ENCODE measurements around the gene ZFYVE9. TPM values are rescaled to one million over a fixed set of nuclear protein-coding genes. Genes with fewer than 3 reads are reported as not detected.

Gene ZFYVE9
- total RNA-seq, 1 donor from 2014 or later, result 16.5 TPM

DNA sequence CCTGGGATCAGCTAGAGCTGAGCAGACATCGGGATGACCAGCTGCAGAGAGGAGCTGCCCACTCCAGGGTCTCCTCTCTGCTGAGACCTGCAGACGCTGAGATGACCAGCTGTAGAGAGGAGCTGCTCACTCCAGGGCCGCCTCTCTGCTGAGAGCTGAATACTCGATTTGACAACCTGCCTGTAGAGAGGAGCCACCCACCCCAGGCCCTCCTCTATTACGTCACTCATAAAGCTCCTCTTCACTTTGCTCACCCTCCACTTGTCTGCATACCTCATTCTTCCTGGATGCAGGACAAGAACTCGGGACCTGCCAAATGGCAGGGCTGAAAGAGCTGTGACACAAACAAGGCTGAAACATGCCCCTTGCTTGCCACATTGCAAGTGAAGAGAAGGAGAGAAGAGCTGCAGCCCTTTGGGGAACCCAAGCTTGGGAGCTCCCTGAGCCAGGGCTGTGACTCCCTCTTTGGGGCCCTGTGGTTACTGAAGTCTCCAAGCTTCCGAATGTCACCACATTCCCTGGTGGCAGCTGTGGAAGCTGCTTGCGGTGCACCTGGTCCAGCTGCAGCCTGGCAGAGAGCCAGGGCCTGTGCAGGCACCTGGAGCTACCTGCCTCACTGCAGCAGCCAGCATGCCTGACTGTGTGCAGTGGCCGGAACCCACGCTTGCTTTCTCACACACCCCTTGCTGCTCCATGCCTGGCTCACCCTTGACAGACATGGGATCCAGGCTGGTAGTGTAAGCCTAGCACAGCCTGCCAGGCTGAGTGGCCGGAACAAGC lies 164.5 kb downstream of the ZFYVE9 start:
- no peak overlapping the region for H2AFZ ChIP-seq (ENCODE audit: low read depth, low read length)
- Mint-ChIP-seq H3K27ac (ENCODE audit: unreplicated experiment) (no peak overlapping the region), H3K27me3 (ENCODE audit: low read depth, unreplicated experiment) (no peaks in the 10 kb centered on the region)

DNA sequence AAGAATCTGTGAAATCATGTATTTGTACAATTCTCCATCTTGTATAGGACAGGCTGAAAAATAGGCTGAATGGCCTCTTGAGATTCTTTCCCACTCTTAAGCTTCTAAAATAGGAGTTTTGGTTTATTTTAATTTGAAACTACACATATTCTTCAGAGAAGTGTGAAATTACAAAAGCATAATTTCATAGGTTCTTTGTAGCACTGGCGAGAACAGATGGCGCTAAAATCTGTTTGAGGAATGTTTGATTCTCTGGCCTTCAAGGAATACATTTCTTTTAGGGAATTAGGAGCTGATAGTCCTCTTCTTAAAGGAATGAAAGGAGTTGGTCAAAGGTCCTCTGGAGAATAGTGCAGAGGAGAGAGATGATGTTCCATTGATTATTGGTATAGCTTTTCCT lies 179.2 kb downstream of the ZFYVE9 start:
- no peak overlapping the region for H3K9ac ChIP-seq (ENCODE audit: low read length)
- FAIRE-seq (no peak), DNase-seq (ENCODE audit: low read depth) (no peak)
- no peak overlapping the region for H2AFZ ChIP-seq (ENCODE audit: low read depth, low read length)
- H3K4me1 ChIP-seq (ENCODE audit: insufficient read depth, low read length), result no peaks in the 10 kb centered on the region
- no peaks in the 10 kb centered on the region for H3K79me2 ChIP-seq (ENCODE audit: insufficient read depth, low read length)
- H3K9me3 ChIP-seq (ENCODE audit: insufficient read depth, low read depth, low read length), result no peaks in the 10 kb centered on the region
- no peak for TF ChIP-seq EZH2 (IDR thresholded peaks at IDR 0.05; ENCODE audit: insufficient read depth, low read length)
- TF ChIP-seq, protein P1, sequence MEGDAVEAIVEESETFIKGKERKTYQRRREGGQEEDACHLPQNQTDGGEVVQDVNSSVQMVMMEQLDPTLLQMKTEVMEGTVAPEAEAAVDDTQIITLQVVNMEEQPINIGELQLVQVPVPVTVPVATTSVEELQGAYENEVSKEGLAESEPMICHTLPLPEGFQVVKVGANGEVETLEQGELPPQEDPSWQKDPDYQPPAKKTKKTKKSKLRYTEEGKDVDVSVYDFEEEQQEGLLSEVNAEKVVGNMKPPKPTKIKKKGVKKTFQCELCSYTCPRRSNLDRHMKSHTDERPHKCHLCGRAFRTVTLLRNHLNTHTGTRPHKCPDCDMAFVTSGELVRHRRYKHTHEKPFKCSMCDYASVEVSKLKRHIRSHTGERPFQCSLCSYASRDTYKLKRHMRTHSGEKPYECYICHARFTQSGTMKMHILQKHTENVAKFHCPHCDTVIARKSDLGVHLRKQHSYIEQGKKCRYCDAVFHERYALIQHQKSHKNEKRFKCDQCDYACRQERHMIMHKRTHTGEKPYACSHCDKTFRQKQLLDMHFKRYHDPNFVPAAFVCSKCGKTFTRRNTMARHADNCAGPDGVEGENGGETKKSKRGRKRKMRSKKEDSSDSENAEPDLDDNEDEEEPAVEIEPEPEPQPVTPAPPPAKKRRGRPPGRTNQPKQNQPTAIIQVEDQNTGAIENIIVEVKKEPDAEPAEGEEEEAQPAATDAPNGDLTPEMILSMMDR (IDR thresholded peaks at IDR 0.05; ENCODE audit: insufficient read depth, low read depth, low read length), result no peak
- H3K9me3 Mint-ChIP-seq (ENCODE audit: unreplicated experiment), result no peaks in the 10 kb centered on the region
- H3K36me3 Mint-ChIP-seq (ENCODE audit: low read depth, unreplicated experiment), result peaks cover 3% of the 10 kb centered on the region
- H3K4me2 ChIP-seq (ENCODE audit: low read length), result no peak overlapping the region
- H3K36me3 ChIP-seq (ENCODE audit: insufficient read depth, low read length), result no peaks in the 10 kb centered on the region
- no peak overlapping the region for H3K27ac ChIP-seq (ENCODE audit: low read depth, low read length)
- H3K27me3 Mint-ChIP-seq (ENCODE audit: low read depth, unreplicated experiment), result no peaks in the 10 kb centered on the region
- H3K4me3 ChIP-seq (ENCODE audit: insufficient read depth, low read depth, low read length), result no peak overlapping the region
- no peak overlapping the region for H3K4me3 Mint-ChIP-seq (ENCODE audit: unreplicated experiment)
- H3K27ac Mint-ChIP-seq (ENCODE audit: unreplicated experiment), result no peak overlapping the region
- H3K27me3 ChIP-seq (ENCODE audit: insufficient read depth, low read length), result no peaks in the 10 kb centered on the region
- H4K20me1 ChIP-seq (ENCODE audit: insufficient read depth, low read length), result no peaks in the 10 kb centered on the region
- no peaks in the 10 kb centered on the region for H3K4me1 Mint-ChIP-seq (ENCODE audit: low read depth, unreplicated experiment)

More for the DNA sequence above, 164.5 kb downstream of the ZFYVE9 start:
- no peaks in the 10 kb centered on the region for H4K20me1 ChIP-seq (ENCODE audit: insufficient read depth, low read length)
- no peaks in the 10 kb centered on the region for H3K27me3 ChIP-seq (ENCODE audit: insufficient read depth, low read length)
- no peaks in the 10 kb centered on the region for H3K36me3 ChIP-seq (ENCODE audit: insufficient read depth, low read length)
- H3K36me3 Mint-ChIP-seq (ENCODE audit: low read depth, unreplicated experiment), result peaks cover 2% of the 10 kb centered on the region
- H3K4me3 Mint-ChIP-seq (ENCODE audit: unreplicated experiment), result no peak overlapping the region
- no peak for FAIRE-seq
- no peak for TF ChIP-seq EZH2 (IDR thresholded peaks at IDR 0.05; ENCODE audit: insufficient read depth, low read length)
- TF ChIP-seq, protein P1 (IDR thresholded peaks at IDR 0.05; ENCODE audit: insufficient read depth, low read depth, low read length), result no peak
- H3K4me2 ChIP-seq (ENCODE audit: low read length), result no peak overlapping the region
- no peak overlapping the region for H3K27ac ChIP-seq (ENCODE audit: low read depth, low read length)
- no peaks in the 10 kb centered on the region for H3K9me3 Mint-ChIP-seq (ENCODE audit: unreplicated experiment)
- H3K4me1 Mint-ChIP-seq (ENCODE audit: low read depth, unreplicated experiment), result no peaks in the 10 kb centered on the region
- no peaks in the 10 kb centered on the region for H3K9me3 ChIP-seq (ENCODE audit: insufficient read depth, low read depth, low read length)
- no peaks in the 10 kb centered on the region for H3K79me2 ChIP-seq (ENCODE audit: insufficient read depth, low read length)
- no peak overlapping the region for H3K4me3 ChIP-seq (ENCODE audit: insufficient read depth, low read depth, low read length)
- no peak overlapping the region for H3K9ac ChIP-seq (ENCODE audit: low read length)
- no peak for DNase-seq (ENCODE audit: low read depth)
- no peaks in the 10 kb centered on the region for H3K4me1 ChIP-seq (ENCODE audit: insufficient read depth, low read length)

DNA sequence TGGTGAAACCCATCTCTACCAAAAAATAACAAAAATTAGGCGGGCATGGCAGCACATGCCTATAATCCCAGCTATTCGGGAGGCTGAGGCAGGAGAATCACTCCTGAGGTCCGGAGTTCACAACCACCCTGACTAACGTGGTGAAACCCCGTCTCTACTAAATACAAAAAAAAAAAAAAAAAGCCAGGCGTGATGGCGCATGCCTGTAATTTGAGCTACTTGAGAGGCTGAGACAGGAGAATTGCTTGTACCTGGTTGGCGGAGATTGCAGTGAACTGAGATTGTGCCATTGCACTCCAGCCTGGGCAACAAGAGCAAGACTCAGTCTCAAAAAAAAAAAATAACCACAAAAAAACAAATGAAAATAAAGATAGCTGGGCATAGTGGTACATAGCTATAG lies 181.8 kb downstream of the ZFYVE9 start:
- DNase-seq (ENCODE audit: low read depth), result no peak
- H3K36me3 ChIP-seq (ENCODE audit: insufficient read depth, low read length), result no peaks in the 10 kb centered on the region
- Mint-ChIP-seq H3K27ac (ENCODE audit: unreplicated experiment) (no peak overlapping the region), H3K4me1 (ENCODE audit: low read depth, unreplicated experiment) (peaks cover 4% of the 10 kb centered on the region), H3K27me3 (ENCODE audit: low read depth, unreplicated experiment) (no peaks in the 10 kb centered on the region), H3K9me3 (ENCODE audit: unreplicated experiment) (no peaks in the 10 kb centered on the region), H3K36me3 (ENCODE audit: low read depth, unreplicated experiment) (peaks cover 3% of the 10 kb centered on the region), H3K4me3 (ENCODE audit: unreplicated experiment) (no peak overlapping the region)
- FAIRE-seq, result no peak
- H3K79me2 ChIP-seq (ENCODE audit: insufficient read depth, low read length), result no peaks in the 10 kb centered on the region
- no peaks in the 10 kb centered on the region for H3K4me1 ChIP-seq (ENCODE audit: insufficient read depth, low read length)
- H3K27ac ChIP-seq (ENCODE audit: low read depth, low read length), result no peak overlapping the region
- H3K9ac ChIP-seq (ENCODE audit: low read length), result no peak overlapping the region
- no peak overlapping the region for H3K4me2 ChIP-seq (ENCODE audit: low read length)
- H3K9me3 ChIP-seq (ENCODE audit: insufficient read depth, low read depth, low read length), result no peaks in the 10 kb centered on the region
- no peaks in the 10 kb centered on the region for H4K20me1 ChIP-seq (ENCODE audit: insufficient read depth, low read length)
- no peak overlapping the region for H3K4me3 ChIP-seq (ENCODE audit: insufficient read depth, low read depth, low read length)
- H2AFZ ChIP-seq (ENCODE audit: low read depth, low read length), result no peak overlapping the region
- TF ChIP-seq, protein P1 (IDR thresholded peaks at IDR 0.05; ENCODE audit: insufficient read depth, low read depth, low read length), result no peak
- no peak for TF ChIP-seq EZH2 (IDR thresholded peaks at IDR 0.05; ENCODE audit: insufficient read depth, low read length)
- H3K27me3 ChIP-seq (ENCODE audit: insufficient read depth, low read length), result no peaks in the 10 kb centered on the region

Measured in astrocyte (in vitro differentiated cells and primary cell).